NCI-H446 treated with DMSO at 0.1 percent for 48 hours (cell line): ENCODE results near the gene ERN1.
"Not testable (repeated sequence)": the region's sequence is repeated elsewhere in the genome, so short reads cannot be mapped to it uniquely, and the experiment has no call there.

Experiments used
- DNase-seq: peaks from one replicate; lab custom pipeline; 2025; lab: John Stamatoyannopoulos, UW

Gene ERN1

GRCh38 chr17:64134216-64134970 is 4.4 kb upstream of the ERN1 start:
- no peak for DNase-seq

- peak; percentile 19 for DNase-seq
These were observed 3.7 kb upstream of the ERN1 start for GRCh38 chr17:64133546-64134215.

- no peak for DNase-seq
These were observed 1.8 kb upstream of the ERN1 start for GRCh38 chr17:64131606-64132270.

GRCh38 chr17:64130559-64131001 is 636 bp upstream of the ERN1 start:
- no peak for DNase-seq

DNA sequence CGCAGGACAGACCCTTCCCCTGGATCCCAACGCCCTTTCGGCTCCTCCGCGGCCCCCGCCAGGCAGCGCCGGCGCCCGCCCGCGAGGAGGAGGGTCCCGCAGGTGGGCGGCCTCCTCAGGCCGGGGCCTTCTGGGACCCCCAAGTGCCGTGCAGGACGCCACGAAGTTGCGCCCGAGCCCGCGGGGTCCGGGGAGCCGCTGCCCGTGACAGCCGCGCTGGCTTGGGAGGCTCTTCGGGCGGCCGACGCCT is 504 bp downstream of the ERN1 start:
- no peak for DNase-seq

DNA sequence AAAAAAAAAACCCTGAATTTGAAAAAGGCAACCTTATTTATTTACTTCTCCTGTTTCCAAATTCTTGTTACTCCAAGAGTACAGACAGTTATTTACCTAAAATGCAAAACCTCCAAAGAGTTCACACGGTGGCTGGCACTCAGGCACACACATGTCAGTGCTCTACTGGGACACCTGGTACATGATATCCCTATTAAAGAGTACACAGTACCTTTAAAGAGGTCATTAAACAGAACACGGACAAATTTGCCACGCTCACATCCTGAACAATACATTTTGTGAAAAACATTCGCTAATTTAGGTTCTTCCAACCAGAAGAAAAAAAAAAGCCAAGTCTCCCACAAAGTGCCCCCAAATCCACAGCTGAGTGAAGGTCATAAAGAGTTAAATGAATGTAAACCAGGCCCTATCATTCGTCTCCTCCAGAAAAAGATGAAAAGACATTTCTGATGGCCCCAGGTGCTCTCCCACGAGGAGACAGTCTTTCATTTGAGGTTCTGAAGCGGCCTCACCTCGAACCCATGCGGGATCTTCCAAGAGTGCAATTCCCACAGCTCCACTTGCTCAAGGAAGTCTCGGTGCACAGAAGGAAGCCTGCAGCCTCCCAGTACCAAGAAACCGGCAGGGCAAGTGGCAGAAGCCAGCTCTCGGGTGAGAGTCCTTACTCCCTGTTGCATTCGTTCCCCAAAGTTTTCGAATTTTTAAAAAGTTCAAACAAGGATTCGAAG is 993 bp downstream of the ERN1 start:
- DNase-seq, result no peak

DNA sequence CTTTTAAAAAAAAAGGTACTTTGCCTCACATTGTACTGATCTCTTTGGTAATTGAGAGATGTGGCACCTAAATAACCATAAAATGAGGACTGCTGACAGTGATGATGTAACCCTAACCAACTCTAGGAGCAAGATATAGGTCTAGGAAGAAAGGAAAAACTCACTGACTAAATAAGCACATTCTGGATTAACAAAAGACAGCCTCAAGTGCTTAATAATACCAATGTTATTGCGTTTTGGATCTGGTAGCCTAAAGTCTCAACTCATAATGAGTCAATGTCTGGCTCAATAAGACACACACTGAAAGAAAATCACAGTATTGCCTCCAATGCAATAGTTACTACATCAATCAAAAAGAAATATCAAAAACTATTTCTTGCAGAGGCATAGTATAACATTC is 3.0 kb downstream of the ERN1 start:
- no peak for DNase-seq

DNA sequence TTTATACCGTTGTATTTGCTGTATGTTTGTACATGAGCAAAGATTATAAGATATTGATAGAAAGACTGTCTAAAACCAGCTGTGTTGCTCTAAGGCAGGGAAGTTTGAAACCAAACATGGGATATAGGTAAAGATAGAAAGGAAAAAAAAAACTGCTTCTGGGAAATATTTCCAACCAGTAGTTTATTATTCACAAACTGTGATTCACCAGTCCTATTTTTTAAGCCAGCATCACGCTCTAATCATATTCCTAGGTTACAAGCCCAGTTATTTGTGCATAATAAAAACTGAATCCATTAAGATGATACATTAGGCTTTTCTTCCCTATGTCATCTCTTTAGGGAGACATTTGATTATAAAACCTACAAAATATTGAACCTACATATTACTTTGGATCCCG is 4.0 kb downstream of the ERN1 start:
- DNase-seq, result no peak

DNA sequence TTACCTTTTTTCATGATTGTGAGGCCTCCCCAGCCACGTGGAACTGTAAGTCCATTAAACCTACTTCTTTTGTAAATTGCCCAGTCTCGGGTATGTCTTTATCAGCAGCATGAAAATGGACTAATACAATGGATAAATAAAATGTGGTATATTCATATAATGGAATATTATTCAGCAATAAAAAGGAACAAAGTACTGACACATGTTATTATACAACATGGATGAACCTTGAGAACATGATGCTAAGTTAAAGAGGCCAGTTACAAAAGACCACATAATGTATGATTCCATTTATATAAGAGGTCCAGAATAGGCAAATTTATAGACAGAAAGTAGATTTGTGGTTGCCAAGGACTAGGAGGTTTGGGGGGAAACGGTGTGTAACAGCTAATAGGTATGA is 5.3 kb downstream of the ERN1 start:
- DNase-seq, result no peak

DNA sequence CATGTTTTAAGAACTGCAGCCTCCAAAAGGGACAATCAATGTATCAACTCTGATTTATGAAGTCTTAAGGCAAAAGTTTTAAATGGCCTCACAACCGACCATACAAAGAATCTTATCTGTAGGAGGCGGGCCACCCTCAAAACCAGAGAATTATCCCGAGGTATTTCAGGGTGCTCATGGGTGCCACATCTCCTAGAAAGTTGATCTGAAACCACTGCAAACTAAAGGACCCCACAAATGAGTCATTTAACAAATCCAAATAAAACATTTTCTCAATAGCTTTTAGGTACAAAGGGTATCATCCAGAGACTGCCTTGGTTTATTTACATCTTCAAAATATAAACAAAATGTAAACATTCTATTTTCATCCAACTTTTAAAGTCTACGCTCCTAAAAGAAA is 6.8 kb downstream of the ERN1 start:
- no peak for DNase-seq

DNA sequence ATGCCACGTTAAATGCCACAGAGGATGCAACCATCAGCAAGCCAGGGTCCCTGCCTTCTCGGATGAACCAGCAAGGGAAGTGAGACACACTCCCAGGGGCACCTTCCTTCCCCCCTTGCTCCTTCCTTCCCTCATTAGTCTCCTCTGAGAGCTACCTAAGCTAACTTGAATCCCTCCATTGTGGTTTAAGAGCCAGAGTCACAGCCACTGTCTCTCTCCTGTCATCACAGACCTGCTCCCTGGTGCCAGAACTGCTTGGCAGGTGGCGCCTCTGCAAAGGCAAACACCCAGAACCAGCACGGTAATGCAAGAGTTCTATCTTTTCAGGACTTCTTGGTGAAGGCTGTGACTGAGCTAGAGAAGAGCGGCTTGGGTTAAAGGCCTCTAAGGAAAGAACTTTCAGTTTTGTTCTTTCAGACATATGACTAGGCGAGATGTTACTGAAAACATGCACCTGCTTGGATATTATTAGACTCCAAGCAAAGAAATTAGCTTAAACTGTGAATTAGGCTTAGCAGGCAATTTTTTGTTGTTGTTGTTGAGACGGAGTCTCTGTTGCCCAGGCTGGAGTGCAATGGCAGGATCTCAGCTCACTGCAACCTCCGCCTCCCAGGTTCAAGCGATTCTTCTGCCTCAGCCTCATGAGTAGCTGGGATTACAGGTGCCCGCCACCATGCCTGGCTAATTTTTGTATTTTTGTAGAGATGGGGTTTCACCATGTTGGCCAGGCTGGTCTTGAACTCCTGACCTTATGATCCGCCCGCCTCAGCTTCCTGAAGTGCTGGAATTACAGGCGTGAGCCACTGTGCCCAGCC is 8.8 kb downstream of the ERN1 start:
- DNase-seq, result not testable (repeated sequence)

GRCh38 chr17:64120159-64120810 is 9.7 kb downstream of the ERN1 start:
- DNase-seq, result no peak

DNA sequence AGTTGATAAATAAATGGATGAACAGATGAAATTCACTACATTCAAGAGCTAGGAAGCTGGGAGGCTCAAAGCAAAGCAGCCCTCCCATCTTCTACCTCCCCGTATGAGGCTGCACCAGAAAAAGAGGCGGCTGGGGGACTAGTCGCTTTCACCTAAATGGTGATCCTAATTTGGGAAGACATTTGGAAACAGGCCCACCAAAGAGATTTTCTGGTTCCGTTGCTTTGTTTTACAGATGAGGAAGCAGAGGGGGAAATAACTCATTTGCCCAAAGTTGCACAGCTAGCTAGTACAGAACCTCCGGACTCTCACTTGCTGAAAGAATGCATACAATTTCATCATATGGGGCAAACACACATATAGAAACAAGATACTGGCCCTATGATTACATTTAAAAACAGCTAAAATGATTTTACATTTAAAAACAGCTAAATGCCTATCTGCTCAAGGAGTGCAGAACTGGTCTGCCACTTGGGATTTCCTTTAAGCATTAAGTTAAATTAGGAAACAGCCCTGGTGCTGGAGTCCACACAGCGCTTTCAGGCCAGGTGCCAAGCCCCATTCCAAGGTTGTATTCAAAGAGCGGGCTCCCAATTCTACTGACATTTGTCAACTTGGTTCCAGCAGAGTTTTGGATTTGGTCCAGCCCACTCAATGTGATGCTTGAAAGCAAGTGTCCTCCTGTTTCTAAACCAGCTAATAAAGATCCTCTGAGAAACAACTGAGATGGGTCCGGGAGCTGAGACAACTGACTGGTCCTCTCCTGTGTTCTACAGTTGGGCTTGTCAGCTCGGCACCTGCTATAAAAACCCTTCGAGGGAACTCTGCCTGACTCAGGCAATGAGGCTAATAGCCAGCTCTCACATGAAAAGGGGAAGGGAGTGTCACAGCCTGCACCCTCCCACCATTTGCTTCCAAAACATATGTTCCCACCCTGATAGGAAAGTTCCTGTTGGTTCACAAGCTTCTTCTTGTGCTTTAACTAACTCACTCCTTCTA is 11.7 kb downstream of the ERN1 start:
- DNase-seq, result peak; percentile 56

GRCh38 chr17:64115822-64116534 is 14.0 kb downstream of the ERN1 start:
- DNase-seq, result no peak

GRCh38 chr17:64115043-64115698 is 14.8 kb downstream of the ERN1 start:
- DNase-seq, result no peak

DNA sequence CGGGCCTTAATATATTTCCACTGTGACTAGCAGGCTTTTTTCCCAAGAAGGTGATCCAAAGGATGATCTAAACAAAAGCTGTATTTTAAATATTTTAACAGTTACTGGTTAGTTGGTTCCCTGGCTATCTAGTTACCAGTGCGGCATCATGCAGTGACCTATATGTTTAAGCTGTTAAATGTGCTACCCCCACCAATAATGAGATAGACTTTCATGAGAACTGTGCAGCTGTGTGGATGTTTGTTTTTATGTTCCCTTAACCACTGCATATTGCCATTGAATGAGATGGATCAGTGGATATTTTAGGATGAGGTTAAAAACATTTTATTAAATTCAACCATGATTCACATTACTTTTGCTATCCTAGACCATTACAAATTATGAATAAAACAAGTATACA is 16.9 kb downstream of the ERN1 start:
- no peak for DNase-seq

GRCh38 chr17:64111831-64112230 is 18.1 kb downstream of the ERN1 start:
- no peak for DNase-seq

DNA sequence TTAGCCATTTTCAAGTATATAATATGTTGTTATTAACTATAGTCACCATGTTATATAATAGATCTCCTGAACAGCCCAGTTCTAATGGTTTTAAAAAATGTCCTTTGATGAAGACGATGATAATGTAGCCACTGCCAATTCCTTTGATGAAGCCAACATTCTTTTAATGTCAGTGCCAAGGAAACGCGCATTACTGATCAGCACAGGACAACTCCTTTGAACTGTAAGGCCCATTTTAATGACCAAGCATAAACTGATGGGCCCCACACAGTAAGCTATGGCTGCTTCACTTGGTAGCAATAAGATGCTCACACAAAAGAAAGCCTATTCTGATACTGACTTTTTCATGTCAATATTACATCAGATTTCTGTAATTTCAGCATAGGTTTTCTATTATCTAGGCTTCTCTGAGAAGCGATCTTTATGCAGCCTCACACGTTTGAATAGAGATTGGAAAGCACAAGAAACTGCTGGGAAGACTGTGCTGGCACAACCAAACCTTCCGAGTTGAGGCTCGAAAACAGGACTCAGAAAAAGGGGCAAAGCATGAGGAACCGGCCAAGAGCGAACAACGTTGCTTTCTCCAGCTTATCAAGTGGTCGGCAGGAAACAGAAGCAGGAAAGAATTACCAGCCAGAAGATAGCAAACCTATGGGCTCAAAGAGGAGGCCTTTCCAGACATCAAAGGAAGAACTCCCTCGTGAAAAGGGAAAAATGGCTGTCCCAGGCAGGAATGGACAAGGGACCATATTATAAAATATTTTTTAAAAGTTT is 19.4 kb downstream of the ERN1 start:
- no peak for DNase-seq
